Measurements from ENCODE around the gene RYR3. TPM values are rescaled to one million over a fixed set of nuclear protein-coding genes. Genes with fewer than 3 reads are reported as not detected.
A peak's percentile ranks its signal among the peaks of the same experiment; 100 is the strongest.

Gene RYR3
- total RNA-seq, 2 experiments from 2014 or later, result not detected

GRCh38 chr15:33279613-33280205, 31.1 kb upstream of the RYR3 start:
- H3K36me3 Mint-ChIP-seq (ENCODE audit: low read depth), result no peaks in the 10 kb centered on the region

DNA sequence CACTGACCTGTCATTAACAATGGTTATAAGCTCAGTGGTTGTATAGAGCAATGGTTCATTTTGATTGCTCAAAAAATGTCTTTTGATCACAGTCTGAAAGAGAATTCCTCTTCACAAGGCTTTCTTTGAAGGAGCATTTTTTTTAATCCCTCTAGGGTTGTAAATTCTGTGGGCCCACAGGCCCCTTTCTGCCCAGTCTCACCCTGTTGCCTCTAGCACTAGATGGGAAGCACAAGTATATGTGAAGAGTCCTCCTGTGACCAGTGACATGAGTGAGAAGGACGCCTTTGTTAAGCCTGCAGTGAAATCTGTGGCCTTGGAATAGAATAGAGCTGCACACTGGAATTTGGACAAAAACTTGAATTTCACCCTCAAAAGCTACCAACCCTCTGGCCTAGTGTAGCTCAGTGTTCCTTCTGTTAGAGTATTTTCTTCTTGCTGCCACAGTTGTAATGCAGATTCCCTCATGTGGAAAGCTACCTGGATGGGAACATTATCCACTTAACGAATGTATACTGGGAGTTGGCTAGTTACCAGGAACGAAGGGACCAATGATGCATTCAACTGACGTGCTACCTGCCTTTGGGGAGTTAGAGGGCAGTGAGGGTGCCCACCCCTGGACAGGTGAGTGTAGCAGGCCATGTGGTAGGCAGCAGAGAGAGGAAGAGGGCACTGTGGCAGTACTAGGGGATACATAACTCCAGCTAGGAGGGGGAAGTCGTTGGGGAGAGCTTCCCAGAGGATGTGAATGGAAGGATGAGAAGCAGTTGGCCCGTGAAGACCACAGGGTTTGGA, 28.3 kb upstream of the RYR3 start:
- H3K4me1 Mint-ChIP-seq (ENCODE audit: low read depth), result no peaks in the 10 kb centered on the region
- DNase-seq (no peak), ATAC-seq (no peak)
- CTCF ChIA-PET, result no interaction called here
- no peaks in the 10 kb centered on the region for H3K9me3 Mint-ChIP-seq
- no peak overlapping the region for H3K27ac Mint-ChIP-seq
- no peak overlapping the region for H3K4me3 Mint-ChIP-seq
- intact Hi-C loops (cut with micrococcal nuclease), result no loop called here
- H3K36me3 Mint-ChIP-seq (ENCODE audit: low read depth), result no peaks in the 10 kb centered on the region
- H3K27me3 Mint-ChIP-seq, result no peaks in the 10 kb centered on the region
- no peak for TF ChIP-seq CTCF (IDR thresholded peaks at IDR 0.05)
- POLR2A ChIA-PET, result interaction anchor here (0.5 to 0.7 kb wide), 2 partner anchors 27 to 469 kb away, joined by 3 to 4 read pairs; no protein-coding TSS in a partner anchor

More at GRCh38 chr15:33279613-33280205, 31.1 kb upstream of the RYR3 start:
- ATAC-seq, result no peak
- H3K4me1 Mint-ChIP-seq (ENCODE audit: low read depth), result no peaks in the 10 kb centered on the region
- ChIA-PET POLR2A (no interaction called here), CTCF (no interaction called here)
- no peak for TF ChIP-seq CTCF (IDR thresholded peaks at IDR 0.05)
- no peak overlapping the region for H3K27ac Mint-ChIP-seq
- no peak for DNase-seq
- no peaks in the 10 kb centered on the region for H3K27me3 Mint-ChIP-seq
- intact Hi-C loops (cut with micrococcal nuclease), result no loop called here
- no peak overlapping the region for H3K4me3 Mint-ChIP-seq
- H3K9me3 Mint-ChIP-seq, result no peaks in the 10 kb centered on the region

DNA sequence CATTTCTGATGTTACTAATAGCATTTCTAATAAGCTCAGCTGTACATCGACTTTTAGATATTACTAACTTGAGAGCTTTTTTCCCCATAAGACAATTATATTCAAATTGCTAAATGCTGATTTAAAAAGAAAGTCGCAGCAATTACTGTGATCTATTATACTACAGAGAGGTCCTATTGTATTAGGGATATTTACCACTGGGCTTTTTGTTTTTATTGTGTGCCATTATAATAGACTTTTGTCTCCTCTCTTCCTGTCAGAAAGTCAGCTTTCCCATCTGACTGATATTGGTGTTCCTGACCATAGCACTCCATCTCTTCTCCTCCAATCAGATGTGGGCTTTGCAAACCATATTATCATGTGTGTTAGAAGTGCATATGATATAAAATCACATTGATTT, 27.2 kb upstream of the RYR3 start:
- ATAC-seq (no peak), DNase-seq (no peak)
- Mint-ChIP-seq H3K27ac (no peak overlapping the region), H3K36me3 (ENCODE audit: low read depth) (no peaks in the 10 kb centered on the region), H3K9me3 (no peaks in the 10 kb centered on the region), H3K4me1 (ENCODE audit: low read depth) (no peaks in the 10 kb centered on the region), H3K4me3 (no peak overlapping the region), H3K27me3 (no peaks in the 10 kb centered on the region)
- TF ChIP-seq CTCF (IDR thresholded peaks at IDR 0.05), result no peak
- intact Hi-C loops (cut with micrococcal nuclease), result no loop called here
- ChIA-PET CTCF (interaction anchor here (1.5 kb wide), 1 partner anchor 9 kb away, joined by 4 read pairs; no protein-coding TSS in a partner anchor), POLR2A (no interaction called here)

GRCh38 chr15:33284336-33284735, 26.4 kb upstream of the RYR3 start:
- intact Hi-C loops (cut with micrococcal nuclease), result no loop called here
- CTCF ChIA-PET, result interaction anchor here (1.5 kb wide), 1 partner anchor 8 kb away, joined by 4 read pairs; no protein-coding TSS in a partner anchor
- Mint-ChIP-seq H3K9me3 (no peaks in the 10 kb centered on the region), H3K36me3 (ENCODE audit: low read depth) (no peaks in the 10 kb centered on the region), H3K4me3 (no peak overlapping the region), H3K4me1 (ENCODE audit: low read depth) (no peaks in the 10 kb centered on the region), H3K27me3 (no peaks in the 10 kb centered on the region), H3K27ac (no peak overlapping the region)
- no peak for DNase-seq
- ATAC-seq, result no peak
- POLR2A ChIA-PET, result no interaction called here
- TF ChIP-seq CTCF (IDR thresholded peaks at IDR 0.05), result no peak

DNA sequence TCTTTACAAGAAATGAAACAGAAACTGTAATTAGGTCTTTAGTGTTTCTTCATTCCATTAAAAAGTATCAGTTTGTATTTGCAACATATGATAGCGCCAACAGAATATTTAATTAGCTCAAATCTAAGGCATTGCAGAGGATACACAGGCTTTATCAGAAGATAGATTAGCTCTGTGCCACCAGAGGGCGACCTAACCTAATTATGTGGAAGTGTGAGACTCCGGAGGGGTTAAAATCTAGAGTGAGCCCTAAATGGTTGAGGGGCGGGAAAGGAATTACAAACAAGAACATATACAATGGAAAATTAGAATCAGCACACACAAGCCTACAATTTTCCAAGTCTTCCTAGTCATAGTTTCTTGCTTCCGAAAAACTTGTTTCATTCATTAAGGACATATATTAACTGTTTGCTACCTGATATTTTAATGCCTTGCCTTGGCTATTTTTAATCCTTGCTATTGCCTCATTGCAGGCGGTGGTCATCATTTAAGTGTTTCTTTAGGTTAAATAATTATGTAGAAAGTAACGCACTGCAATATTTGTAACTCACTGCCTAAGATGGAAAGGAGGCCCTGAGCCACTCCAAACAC, 18.0 kb upstream of the RYR3 start:
- Mint-ChIP-seq H3K9me3 (no peaks in the 10 kb centered on the region), H3K36me3 (ENCODE audit: low read depth) (no peaks in the 10 kb centered on the region), H3K27me3 (peaks cover 7% of the 10 kb centered on the region), H3K4me3 (no peak overlapping the region), H3K27ac (no peak overlapping the region), H3K4me1 (ENCODE audit: low read depth) (no peaks in the 10 kb centered on the region)
- ChIA-PET CTCF (interaction anchor here (0.6 to 5.1 kb wide), 27 partner anchors 8 to 673 kb away, joined by 3 to 49 read pairs (median 3); no protein-coding TSS in a partner anchor), POLR2A (no interaction called here)
- peak; percentile 68 for TF ChIP-seq CTCF (IDR thresholded peaks at IDR 0.05)
- intact Hi-C loops (cut with micrococcal nuclease), result no loop called here
- DNase-seq, result peak; percentile 73
- ATAC-seq, result peak; percentile 49
